Measurements from ENCODE around the gene JAKMIP1. TPM values are rescaled to one million over a fixed set of nuclear protein-coding genes. Genes with fewer than 3 reads are reported as not detected.

JAKMIP1 gene
- total and polyA plus RNA-seq, 2 donors (not counting 1 experiment from before 2014, with no cell fraction given): 0.49 to 1.0 TPM

DNA sequence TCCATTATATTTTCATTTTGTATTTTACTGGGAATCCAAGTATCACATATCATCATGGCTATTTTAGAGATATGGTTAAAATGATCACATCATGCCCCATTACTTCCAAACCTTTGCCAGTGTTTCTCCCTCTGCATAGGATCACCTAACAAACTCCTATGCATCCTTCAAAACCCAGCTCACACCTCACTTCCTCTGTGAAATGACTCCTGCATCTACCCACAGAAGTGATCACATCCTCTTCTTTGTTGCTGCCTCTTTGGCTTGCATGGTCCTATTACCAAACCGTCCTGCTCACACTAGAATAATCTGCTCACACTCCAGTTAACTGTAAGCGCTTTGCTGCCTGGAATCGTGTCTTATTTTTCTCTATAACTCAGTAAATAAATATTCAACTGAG is 107.4 kb downstream of the JAKMIP1 start:
- ChIA-PET CTCF (no interaction called here), POLR2A (no interaction called here)
- Histone ChIP-seq H3K9ac (ENCODE audit: low read length) (no peak overlapping the region), H4K20me1 (ENCODE audit: control insufficient read depth, insufficient read depth, low read length, poor library complexity, severe bottlenecking) (no peaks in the 10 kb centered on the region), H3K36me3 (replicated peaks in 1 of 2; ENCODE audit: control extremely low read depth in 1 of 2, control insufficient read depth in 1 of 2, extremely low read depth in 1 of 2, insufficient read depth in 2 of 2, low read length in 1 of 2) (no peaks in the 10 kb centered on the region), H3K9me3 (ENCODE audit: control extremely low read depth in 1 of 3, control insufficient read depth in 2 of 3, insufficient read depth in 1 of 3, low read length in 2 of 3) (peaks cover 0 to 5% (median 0%) of the 10 kb centered on the region in 3 donors), H3K4me1 (ENCODE audit: control insufficient read depth in 2 of 2, insufficient read depth in 2 of 2, low read length in 2 of 2) (no peaks in the 10 kb centered on the region), H3K4me2 (replicated peaks; ENCODE audit: low read depth, low read length, poor library complexity, severe bottlenecking) (no peak overlapping the region), H3K27ac (ENCODE audit: low read length in 2 of 2) (no peak overlapping the region), H3K4me3 (ENCODE audit: control extremely low read depth in 1 of 5, extremely low read depth in 1 of 5, insufficient read depth in 1 of 5, low read depth in 2 of 5, low read length in 4 of 5) (no peak overlapping the region), H3K79me2 (ENCODE audit: control insufficient read depth, insufficient read depth, low read length) (no peaks in the 10 kb centered on the region), H3K27me3 (replicated peaks in 1 of 4; ENCODE audit: control extremely low read depth in 1 of 4, control insufficient read depth in 3 of 4, insufficient read depth in 4 of 4, low read length in 3 of 4) (peaks cover 0 to 3% (median 0%) of the 10 kb centered on the region in 4 experiments), H2AFZ (ENCODE audit: insufficient read depth, low read depth, low read length, poor library complexity, severe bottlenecking) (no peak overlapping the region)
- H3K4me3 Mint-ChIP-seq: no peak overlapping the region
- peaks cover 2% of the 10 kb centered on the region for H3K9me3 Mint-ChIP-seq (ENCODE audit: insufficient read depth)
- no peaks in the 10 kb centered on the region for H3K4me1 Mint-ChIP-seq
- TF ChIP-seq, protein P1, sequence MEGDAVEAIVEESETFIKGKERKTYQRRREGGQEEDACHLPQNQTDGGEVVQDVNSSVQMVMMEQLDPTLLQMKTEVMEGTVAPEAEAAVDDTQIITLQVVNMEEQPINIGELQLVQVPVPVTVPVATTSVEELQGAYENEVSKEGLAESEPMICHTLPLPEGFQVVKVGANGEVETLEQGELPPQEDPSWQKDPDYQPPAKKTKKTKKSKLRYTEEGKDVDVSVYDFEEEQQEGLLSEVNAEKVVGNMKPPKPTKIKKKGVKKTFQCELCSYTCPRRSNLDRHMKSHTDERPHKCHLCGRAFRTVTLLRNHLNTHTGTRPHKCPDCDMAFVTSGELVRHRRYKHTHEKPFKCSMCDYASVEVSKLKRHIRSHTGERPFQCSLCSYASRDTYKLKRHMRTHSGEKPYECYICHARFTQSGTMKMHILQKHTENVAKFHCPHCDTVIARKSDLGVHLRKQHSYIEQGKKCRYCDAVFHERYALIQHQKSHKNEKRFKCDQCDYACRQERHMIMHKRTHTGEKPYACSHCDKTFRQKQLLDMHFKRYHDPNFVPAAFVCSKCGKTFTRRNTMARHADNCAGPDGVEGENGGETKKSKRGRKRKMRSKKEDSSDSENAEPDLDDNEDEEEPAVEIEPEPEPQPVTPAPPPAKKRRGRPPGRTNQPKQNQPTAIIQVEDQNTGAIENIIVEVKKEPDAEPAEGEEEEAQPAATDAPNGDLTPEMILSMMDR (IDR thresholded peaks at IDR 0.05): no peak
- TF ChIP-seq EZH2 (IDR thresholded peaks at IDR 0.05; ENCODE audit: borderline replicate concordance, insufficient read depth, low read depth, low read length, poor library complexity, severe bottlenecking): no peak
- peaks cover 5% of the 10 kb centered on the region for H3K27me3 Mint-ChIP-seq
- no CpG with 5 or more reads among the region's 3 CpGs for WGBS (ENCODE audit: insufficient coverage)
- intact Hi-C loops (cut with micrococcal nuclease): no loop called here
- DNase-seq (no peak), ATAC-seq (ENCODE audit: low read depth) (no peak)
- H3K27ac Mint-ChIP-seq: no peak overlapping the region

DNA sequence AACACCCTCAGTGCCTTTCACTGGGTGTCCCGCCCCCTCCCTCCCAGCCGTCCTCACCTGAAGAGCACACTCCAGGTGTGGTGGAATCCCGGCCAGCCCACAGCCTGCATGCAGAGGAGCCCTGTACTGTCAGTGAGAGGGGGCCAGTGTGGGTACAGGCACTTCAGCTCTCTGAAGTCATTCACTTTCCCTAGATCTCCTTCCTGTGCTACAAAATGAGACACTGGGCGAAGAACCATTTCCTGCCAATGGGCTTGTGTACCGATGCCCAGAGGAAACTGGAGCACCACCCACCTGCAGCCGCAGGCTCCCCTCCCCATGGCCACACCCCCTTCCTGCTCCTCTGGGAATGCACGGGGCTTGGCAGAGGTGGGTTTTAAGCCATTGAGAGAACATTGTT is 108.2 kb downstream of the JAKMIP1 start:
- H3K27ac Mint-ChIP-seq: no peak overlapping the region
- intact Hi-C loops (cut with micrococcal nuclease): no loop called here

More for the DNA sequence above, 108.2 kb downstream of the JAKMIP1 start:
- TF ChIP-seq, protein P1 (IDR thresholded peaks at IDR 0.05): no peak
- no peak for TF ChIP-seq EZH2 (IDR thresholded peaks at IDR 0.05; ENCODE audit: borderline replicate concordance, insufficient read depth, low read depth, low read length, poor library complexity, severe bottlenecking)
- H3K27ac ChIP-seq (ENCODE audit: low read length in 2 of 2): no peak overlapping the region
- Mint-ChIP-seq H3K4me3 (no peak overlapping the region), H3K9me3 (ENCODE audit: insufficient read depth) (peaks cover 2% of the 10 kb centered on the region), H3K4me1 (no peaks in the 10 kb centered on the region), H3K27me3 (peaks cover 5% of the 10 kb centered on the region)
- H3K9me3 ChIP-seq (ENCODE audit: control extremely low read depth in 1 of 3, control insufficient read depth in 2 of 3, insufficient read depth in 1 of 3, low read length in 2 of 3): peaks cover 0 to 5% (median 0%) of the 10 kb centered on the region in 3 donors
- H3K9ac ChIP-seq (ENCODE audit: low read length): no peak overlapping the region
- no peak overlapping the region for H3K4me2 ChIP-seq (replicated peaks; ENCODE audit: low read depth, low read length, poor library complexity, severe bottlenecking)
- H4K20me1 ChIP-seq (ENCODE audit: control insufficient read depth, insufficient read depth, low read length, poor library complexity, severe bottlenecking): no peaks in the 10 kb centered on the region
- no peak overlapping the region for H2AFZ ChIP-seq (ENCODE audit: insufficient read depth, low read depth, low read length, poor library complexity, severe bottlenecking)
- ChIA-PET CTCF (no interaction called here), POLR2A (no interaction called here)
- no peak overlapping the region for H3K4me3 ChIP-seq (ENCODE audit: control extremely low read depth in 1 of 5, extremely low read depth in 1 of 5, insufficient read depth in 1 of 5, low read depth in 2 of 5, low read length in 4 of 5)
- peaks cover 0 to 3% (median 0%) of the 10 kb centered on the region in 4 experiments for H3K27me3 ChIP-seq (replicated peaks in 1 of 4; ENCODE audit: control extremely low read depth in 1 of 4, control insufficient read depth in 3 of 4, insufficient read depth in 4 of 4, low read length in 3 of 4)
- H3K79me2 ChIP-seq (ENCODE audit: control insufficient read depth, insufficient read depth, low read length): no peaks in the 10 kb centered on the region
- WGBS (ENCODE audit: insufficient coverage): 36% methylated on average over 2 of the region's 7 CpGs
- no peaks in the 10 kb centered on the region for H3K36me3 ChIP-seq (replicated peaks in 1 of 2; ENCODE audit: control extremely low read depth in 1 of 2, control insufficient read depth in 1 of 2, extremely low read depth in 1 of 2, insufficient read depth in 2 of 2, low read length in 1 of 2)
- ATAC-seq (ENCODE audit: low read depth): no peak
- no peak for DNase-seq
- no peaks in the 10 kb centered on the region for H3K4me1 ChIP-seq (ENCODE audit: control insufficient read depth in 2 of 2, insufficient read depth in 2 of 2, low read length in 2 of 2)
